ENCODE measurements around the gene ARFGAP1. TPM values are rescaled to one million over a fixed set of nuclear protein-coding genes. Genes with fewer than 3 reads are reported as not detected.

ARFGAP1 gene
- total RNA-seq, 1 donor from 2014 or later, result 220 TPM

DNA sequence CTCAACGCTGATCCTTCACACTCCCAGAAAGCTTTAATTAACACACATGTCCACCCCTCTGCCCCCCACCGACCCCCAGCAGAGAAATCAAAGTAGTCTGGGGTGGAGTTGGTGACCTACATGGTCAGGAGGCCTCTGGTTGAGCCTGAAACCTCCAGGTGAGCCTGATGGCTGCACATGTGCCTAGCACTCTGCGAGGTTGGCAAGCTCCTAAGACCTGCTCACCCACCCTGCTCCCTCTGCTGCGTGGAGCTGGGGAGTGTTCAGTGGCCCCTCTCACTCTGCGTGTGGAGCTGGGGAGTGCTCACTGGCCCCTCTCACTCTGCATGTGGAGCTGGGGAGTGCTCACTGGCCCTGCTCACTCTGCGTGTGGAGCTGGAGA is 48.8 kb upstream of the ARFGAP1 start:
- Histone ChIP-seq H3K4me1 (ENCODE audit: insufficient read depth, low read length) (peaks cover 26% of the 10 kb centered on the region), H3K9me3 (ENCODE audit: insufficient read depth, low read depth, low read length) (no peaks in the 10 kb centered on the region), H3K36me3 (ENCODE audit: insufficient read depth, low read length) (no peaks in the 10 kb centered on the region), H4K20me1 (ENCODE audit: insufficient read depth, low read length) (peaks cover 4% of the 10 kb centered on the region), H3K27ac (ENCODE audit: low read depth, low read length) (no peak overlapping the region), H3K79me2 (ENCODE audit: insufficient read depth, low read length) (no peaks in the 10 kb centered on the region), H3K9ac (ENCODE audit: low read length) (peak overlapping the region; percentile 39), H3K4me3 (ENCODE audit: insufficient read depth, low read depth, low read length) (no peak overlapping the region), H2AFZ (ENCODE audit: low read depth, low read length) (no peak overlapping the region), H3K27me3 (ENCODE audit: insufficient read depth, low read length) (peaks cover 7% of the 10 kb centered on the region), H3K4me2 (ENCODE audit: low read length) (no peak overlapping the region)
- no peaks in the 10 kb centered on the region for H3K9me3 Mint-ChIP-seq (ENCODE audit: unreplicated experiment)
- no peak overlapping the region for H3K4me3 Mint-ChIP-seq (ENCODE audit: unreplicated experiment)
- FAIRE-seq (no peak), DNase-seq (ENCODE audit: low read depth) (no peak)
- peaks cover 18% of the 10 kb centered on the region for H3K4me1 Mint-ChIP-seq (ENCODE audit: low read depth, unreplicated experiment)
- H3K27ac Mint-ChIP-seq (ENCODE audit: unreplicated experiment), result peak overlapping the region; percentile 64
- H3K36me3 Mint-ChIP-seq (ENCODE audit: low read depth, unreplicated experiment), result no peaks in the 10 kb centered on the region
- H3K27me3 Mint-ChIP-seq (ENCODE audit: low read depth, unreplicated experiment), result peaks cover 20% of the 10 kb centered on the region
- TF ChIP-seq, protein P1, sequence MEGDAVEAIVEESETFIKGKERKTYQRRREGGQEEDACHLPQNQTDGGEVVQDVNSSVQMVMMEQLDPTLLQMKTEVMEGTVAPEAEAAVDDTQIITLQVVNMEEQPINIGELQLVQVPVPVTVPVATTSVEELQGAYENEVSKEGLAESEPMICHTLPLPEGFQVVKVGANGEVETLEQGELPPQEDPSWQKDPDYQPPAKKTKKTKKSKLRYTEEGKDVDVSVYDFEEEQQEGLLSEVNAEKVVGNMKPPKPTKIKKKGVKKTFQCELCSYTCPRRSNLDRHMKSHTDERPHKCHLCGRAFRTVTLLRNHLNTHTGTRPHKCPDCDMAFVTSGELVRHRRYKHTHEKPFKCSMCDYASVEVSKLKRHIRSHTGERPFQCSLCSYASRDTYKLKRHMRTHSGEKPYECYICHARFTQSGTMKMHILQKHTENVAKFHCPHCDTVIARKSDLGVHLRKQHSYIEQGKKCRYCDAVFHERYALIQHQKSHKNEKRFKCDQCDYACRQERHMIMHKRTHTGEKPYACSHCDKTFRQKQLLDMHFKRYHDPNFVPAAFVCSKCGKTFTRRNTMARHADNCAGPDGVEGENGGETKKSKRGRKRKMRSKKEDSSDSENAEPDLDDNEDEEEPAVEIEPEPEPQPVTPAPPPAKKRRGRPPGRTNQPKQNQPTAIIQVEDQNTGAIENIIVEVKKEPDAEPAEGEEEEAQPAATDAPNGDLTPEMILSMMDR (IDR thresholded peaks at IDR 0.05; ENCODE audit: insufficient read depth, low read depth, low read length), result no peak
- TF ChIP-seq EZH2 (IDR thresholded peaks at IDR 0.05; ENCODE audit: insufficient read depth, low read length), result no peak

DNA sequence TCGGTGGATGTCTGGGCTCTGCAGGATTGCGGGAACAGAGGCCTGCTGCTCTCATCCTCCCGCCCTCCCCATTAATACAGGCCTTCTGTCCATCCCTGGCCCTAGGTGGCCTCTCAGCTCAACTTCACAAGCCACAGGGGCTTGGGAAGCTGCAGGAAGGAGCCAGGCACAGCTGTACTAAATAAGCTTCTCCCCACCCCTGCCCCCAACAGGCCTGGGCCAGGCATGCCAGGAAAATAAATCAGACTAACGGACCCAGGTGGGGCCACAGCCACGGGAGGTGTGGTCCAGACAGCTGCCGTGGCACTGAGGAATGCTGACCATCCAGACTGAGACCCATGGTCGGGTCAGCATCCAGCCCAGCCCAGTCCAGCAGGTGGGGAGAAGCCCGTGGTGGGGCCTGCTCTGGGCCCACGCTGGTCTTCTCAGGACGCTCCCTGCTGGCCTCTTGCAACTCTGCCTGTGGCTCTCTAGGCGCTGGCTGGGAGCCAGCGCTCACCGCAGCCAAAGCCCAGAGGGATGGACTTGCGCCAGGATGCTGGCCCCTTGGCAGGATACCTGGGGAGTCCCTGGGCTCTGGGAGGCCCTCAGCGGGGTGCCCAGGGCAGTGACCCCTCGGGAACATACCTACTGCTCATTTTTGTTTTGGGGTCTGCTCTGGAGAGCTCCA is 48.1 kb upstream of the ARFGAP1 start:
- H2AFZ ChIP-seq (ENCODE audit: low read depth, low read length), result no peak overlapping the region
- H3K9me3 ChIP-seq (ENCODE audit: insufficient read depth, low read depth, low read length), result no peaks in the 10 kb centered on the region
- Mint-ChIP-seq H3K27ac (ENCODE audit: unreplicated experiment) (peak overlapping the region; percentile 71), H3K9me3 (ENCODE audit: unreplicated experiment) (no peaks in the 10 kb centered on the region), H3K36me3 (ENCODE audit: low read depth, unreplicated experiment) (no peaks in the 10 kb centered on the region), H3K4me3 (ENCODE audit: unreplicated experiment) (peak overlapping the region; percentile 27), H3K4me1 (ENCODE audit: low read depth, unreplicated experiment) (peaks cover 23% of the 10 kb centered on the region), H3K27me3 (ENCODE audit: low read depth, unreplicated experiment) (peaks cover 16% of the 10 kb centered on the region)
- peak overlapping the region; percentile 37 for H3K27ac ChIP-seq (ENCODE audit: low read depth, low read length)
- H4K20me1 ChIP-seq (ENCODE audit: insufficient read depth, low read length), result peaks cover 4% of the 10 kb centered on the region
- no peaks in the 10 kb centered on the region for H3K36me3 ChIP-seq (ENCODE audit: insufficient read depth, low read length)
- peak overlapping the region; percentile 32 for H3K4me2 ChIP-seq (ENCODE audit: low read length)
- peaks cover 26% of the 10 kb centered on the region for H3K4me1 ChIP-seq (ENCODE audit: insufficient read depth, low read length)
- TF ChIP-seq, protein P1 (IDR thresholded peaks at IDR 0.05; ENCODE audit: insufficient read depth, low read depth, low read length), result peak; percentile 21
- TF ChIP-seq EZH2 (IDR thresholded peaks at IDR 0.05; ENCODE audit: insufficient read depth, low read length), result no peak
- H3K79me2 ChIP-seq (ENCODE audit: insufficient read depth, low read length), result no peaks in the 10 kb centered on the region
- H3K9ac ChIP-seq (ENCODE audit: low read length), result peak overlapping the region; percentile 39
- no peak for FAIRE-seq
- H3K27me3 ChIP-seq (ENCODE audit: insufficient read depth, low read length), result peaks cover 6% of the 10 kb centered on the region
- H3K4me3 ChIP-seq (ENCODE audit: insufficient read depth, low read depth, low read length), result no peak overlapping the region
- peak; percentile 64 for DNase-seq (ENCODE audit: low read depth)

DNA sequence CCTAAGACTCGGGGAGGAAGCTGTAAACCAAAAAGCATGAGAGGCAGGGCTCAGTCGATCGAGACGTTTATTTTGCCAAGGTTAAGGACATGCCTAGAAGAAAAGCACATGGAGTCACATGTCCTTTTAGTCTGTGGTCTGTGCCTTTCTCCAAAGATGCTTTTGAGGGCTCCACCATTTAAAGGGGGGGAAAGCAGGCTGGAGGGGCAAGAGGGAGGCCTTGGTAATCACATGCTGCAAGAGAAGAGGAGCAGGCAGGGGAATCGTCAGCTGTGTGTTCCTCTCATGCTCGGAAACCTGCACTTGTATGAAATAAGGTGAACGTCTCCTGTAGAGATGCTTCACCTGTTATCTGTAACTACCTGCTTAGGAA is 47.5 kb upstream of the ARFGAP1 start:
- DNase-seq (ENCODE audit: low read depth), result no peak
- H3K27me3 ChIP-seq (ENCODE audit: insufficient read depth, low read length), result peaks cover 6% of the 10 kb centered on the region
- H2AFZ ChIP-seq (ENCODE audit: low read depth, low read length), result no peak overlapping the region
- Mint-ChIP-seq H3K4me1 (ENCODE audit: low read depth, unreplicated experiment) (peaks cover 28% of the 10 kb centered on the region), H3K27ac (ENCODE audit: unreplicated experiment) (peak overlapping the region; percentile 71), H3K4me3 (ENCODE audit: unreplicated experiment) (peak overlapping the region; percentile 27), H3K27me3 (ENCODE audit: low read depth, unreplicated experiment) (peaks cover 12% of the 10 kb centered on the region), H3K36me3 (ENCODE audit: low read depth, unreplicated experiment) (no peaks in the 10 kb centered on the region), H3K9me3 (ENCODE audit: unreplicated experiment) (no peaks in the 10 kb centered on the region)
- no peak for TF ChIP-seq EZH2 (IDR thresholded peaks at IDR 0.05; ENCODE audit: insufficient read depth, low read length)
- TF ChIP-seq, protein P1 (IDR thresholded peaks at IDR 0.05; ENCODE audit: insufficient read depth, low read depth, low read length), result no peak
- H3K9ac ChIP-seq (ENCODE audit: low read length), result peak overlapping the region; percentile 39
- H3K4me3 ChIP-seq (ENCODE audit: insufficient read depth, low read depth, low read length), result no peak overlapping the region
- no peak for FAIRE-seq
- H3K9me3 ChIP-seq (ENCODE audit: insufficient read depth, low read depth, low read length), result no peaks in the 10 kb centered on the region
- peak overlapping the region; percentile 32 for H3K4me2 ChIP-seq (ENCODE audit: low read length)
- no peaks in the 10 kb centered on the region for H3K36me3 ChIP-seq (ENCODE audit: insufficient read depth, low read length)
- H3K79me2 ChIP-seq (ENCODE audit: insufficient read depth, low read length), result no peaks in the 10 kb centered on the region
- H3K4me1 ChIP-seq (ENCODE audit: insufficient read depth, low read length), result peaks cover 27% of the 10 kb centered on the region
- peaks cover 4% of the 10 kb centered on the region for H4K20me1 ChIP-seq (ENCODE audit: insufficient read depth, low read length)
- peak overlapping the region; percentile 37 for H3K27ac ChIP-seq (ENCODE audit: low read depth, low read length)
